ENCODE results near the gene CCDC60.
A peak's percentile ranks its signal among the peaks of the same experiment; 100 is the strongest.

CCDC60 gene

DNA sequence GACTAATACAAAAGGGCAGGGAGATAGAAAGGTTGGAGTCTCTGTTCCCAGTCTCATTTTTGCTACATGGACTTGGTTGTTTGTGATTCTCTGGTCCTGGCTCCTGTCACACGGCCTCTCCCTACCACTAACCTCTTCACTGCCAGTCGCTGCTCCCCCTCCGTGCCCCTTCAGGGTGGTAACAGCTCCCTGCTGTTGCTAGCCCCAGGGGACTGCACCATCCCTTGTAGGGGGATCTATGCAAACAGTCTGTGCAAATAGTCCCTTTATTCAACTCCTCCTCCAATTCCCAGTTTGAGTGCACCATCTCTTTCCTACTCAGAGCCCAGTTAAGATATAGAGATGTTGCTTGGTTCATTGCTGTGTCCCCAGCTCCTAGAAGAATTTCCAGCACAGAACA is 51.1 kb downstream of the CCDC60 start:
- no peak for DNase-seq

- no peak for DNase-seq
These were observed 55.2 kb downstream of the CCDC60 start for GRCh38 chr12:119389687-119390086.

- DNase-seq, result no peak
These were observed 57.1 kb downstream of the CCDC60 start for GRCh38 chr12:119391673-119392072.

- DNase-seq, result no peak
These were observed 59.1 kb downstream of the CCDC60 start for GRCh38 chr12:119393677-119394076.

GRCh38 chr12:119397540-119397939 is 63.0 kb downstream of the CCDC60 start:
- no peak for DNase-seq

DNA sequence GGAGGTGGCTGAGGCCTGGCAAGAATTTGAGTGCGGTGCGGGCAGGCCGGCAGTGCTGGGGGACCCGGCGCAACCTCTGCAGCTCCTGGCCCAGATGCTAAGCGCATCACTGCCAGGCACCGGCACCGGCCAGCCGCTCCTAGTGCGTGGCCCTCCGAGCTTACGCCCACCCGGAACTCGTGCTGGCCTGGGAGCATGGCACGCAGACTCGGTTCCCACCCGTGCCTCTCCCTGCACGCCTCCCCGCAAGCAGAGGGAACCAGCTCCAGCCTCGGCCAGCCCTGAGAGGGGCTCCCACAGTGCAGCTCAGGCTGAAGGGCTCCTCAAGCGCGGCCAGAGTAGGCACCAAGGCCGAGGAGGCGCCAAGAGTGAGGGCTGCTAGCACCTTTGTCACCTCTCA is 63.7 kb downstream of the CCDC60 start:
- DNase-seq, result no peak

DNA sequence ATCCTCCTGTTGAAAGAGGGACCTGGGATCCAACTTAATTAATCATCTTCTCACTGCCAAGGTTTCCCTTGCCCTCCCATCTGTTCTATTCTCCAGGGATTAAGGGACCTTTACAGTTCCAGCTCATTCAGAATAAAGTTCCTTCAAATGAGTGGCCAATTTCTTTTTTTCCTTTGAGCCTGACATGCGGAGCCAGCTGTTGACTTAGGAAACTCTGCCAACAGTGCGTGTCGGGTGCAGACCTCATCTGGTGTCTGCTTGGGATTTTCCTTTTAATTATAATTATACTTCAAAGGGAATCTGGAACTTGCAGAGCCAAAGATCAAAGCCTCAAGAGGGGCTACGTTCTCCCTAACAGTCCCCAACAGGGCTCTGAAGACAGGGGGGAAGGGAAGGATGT is 64.8 kb downstream of the CCDC60 start:
- no peak for DNase-seq

DNA sequence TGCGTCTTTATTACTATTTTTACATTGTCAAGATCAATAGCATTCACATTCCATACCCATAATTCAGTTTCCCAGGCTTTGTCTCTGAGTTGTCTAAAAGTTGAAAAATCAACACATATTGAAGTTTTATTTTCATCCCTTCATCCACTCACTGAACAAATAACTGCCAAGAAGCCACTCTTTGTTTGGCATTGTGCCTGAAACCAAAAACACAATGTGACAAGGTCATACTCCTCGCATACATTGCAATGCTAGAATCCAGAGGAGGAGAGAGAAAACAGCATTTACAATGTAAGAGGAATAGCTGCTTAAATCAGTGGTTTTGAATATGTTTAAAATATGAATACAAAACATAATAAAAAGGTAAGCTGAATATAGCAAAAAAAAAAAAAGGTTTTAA is 71.8 kb downstream of the CCDC60 start:
- no peak for DNase-seq

DNA sequence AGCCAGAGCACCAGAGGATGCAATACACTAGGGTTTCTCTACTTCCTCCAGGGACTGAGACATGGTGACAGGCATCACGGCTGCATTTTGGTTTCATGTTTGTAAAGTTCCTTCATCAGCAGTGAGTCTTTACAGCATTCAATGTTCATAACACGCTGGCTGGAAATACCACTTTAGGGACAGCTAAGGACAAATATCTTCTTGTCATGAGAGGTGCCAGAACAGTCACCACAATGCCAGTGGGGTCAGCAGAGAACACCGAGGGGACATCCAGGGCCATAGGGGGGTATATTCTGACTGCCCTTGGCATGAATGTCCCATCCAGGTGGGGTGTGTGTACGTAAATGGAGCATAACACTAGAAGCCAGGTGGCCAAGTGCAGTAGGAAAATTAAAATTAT is 72.3 kb downstream of the CCDC60 start:
- DNase-seq, result no peak

DNA sequence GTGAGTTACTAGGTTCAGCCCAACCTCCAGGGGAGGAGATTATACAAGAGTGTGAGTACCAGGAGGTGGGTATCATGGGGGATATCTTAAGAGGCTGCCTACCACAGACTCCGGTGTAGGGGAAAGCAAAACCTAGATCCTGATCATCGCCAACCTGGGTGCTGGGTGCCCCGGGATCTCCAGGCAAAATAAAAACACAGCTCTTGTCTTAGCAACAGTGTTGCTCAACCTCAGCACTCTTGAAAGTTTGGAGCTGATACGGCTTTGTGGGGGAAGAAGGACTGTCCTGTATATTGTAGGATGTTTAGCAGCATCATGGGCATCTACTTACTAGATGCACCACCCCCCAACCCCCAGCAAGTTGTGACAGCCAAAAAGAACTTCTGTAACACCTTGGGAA is 74.5 kb downstream of the CCDC60 start:
- no peak for DNase-seq

GRCh38 chr12:119410396-119410795 is 75.9 kb downstream of the CCDC60 start:
- DNase-seq, result no peak

- DNase-seq, result no peak
These were observed 77.8 kb downstream of the CCDC60 start for GRCh38 chr12:119412306-119412705.

- DNase-seq, result peak; percentile 15
These were observed 78.6 kb downstream of the CCDC60 start for GRCh38 chr12:119412811-119413794.

DNA sequence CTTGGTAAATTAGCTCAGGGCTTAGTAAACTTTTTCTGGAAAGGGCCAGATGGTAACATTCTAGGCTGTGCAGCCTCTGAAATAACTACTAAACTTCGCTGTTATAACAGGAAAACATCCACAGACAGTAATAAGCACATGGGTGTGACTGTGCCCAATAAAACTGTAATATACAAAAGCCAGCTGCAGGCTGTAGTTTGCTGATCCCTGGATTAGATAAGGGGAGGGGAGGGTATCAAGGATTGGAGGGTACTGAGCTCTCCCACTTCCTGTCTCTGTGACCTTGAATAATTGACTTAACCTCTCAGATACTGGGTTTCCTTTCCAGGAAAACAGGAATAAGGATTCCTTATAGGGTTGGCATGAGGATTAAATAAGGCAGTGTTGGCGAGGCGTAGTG is 81.2 kb downstream of the CCDC60 start:
- DNase-seq, result no peak

DNA sequence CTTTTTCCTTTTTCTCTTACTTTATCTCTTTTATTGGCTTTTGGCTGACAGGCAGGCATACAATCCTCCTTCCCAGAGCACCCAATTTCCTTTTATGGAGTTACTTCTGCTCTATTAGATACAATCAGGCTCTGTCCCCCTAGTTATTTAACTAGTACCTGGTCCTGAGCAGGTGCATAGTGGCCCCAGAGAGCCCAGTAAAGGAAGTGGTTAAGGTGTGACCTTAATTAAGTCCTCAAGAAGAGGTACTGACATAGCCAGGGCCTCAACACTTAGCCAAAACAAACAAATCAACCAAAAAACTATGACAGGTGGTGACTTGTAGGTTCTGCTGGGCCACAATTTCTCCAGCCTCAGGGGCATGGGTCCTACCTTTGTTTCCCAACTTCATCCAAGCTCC is 82.9 kb downstream of the CCDC60 start:
- DNase-seq, result no peak

DNA sequence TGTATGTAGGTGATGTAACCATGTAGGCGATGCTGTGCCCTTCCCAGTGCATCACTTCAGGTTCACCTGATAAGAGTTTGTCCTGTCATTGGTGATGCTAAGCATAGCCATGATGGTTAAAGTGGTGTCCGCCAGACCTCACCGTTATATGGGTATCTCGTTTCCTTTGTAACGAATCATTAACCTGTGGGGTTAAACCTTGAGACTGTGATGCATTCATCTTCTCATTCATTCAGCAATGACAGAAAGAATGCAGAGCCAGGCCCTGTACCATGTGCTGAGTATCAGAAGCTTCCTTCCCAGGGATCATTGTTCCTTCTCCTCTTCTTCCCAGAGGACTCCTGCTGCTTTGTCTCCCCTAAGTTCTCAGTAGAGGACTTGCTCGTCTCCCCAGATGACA is 84.9 kb downstream of the CCDC60 start:
- DNase-seq, result no peak

GRCh38 chr12:119423285-119423684 is 88.8 kb downstream of the CCDC60 start:
- no peak for DNase-seq

- no peak for DNase-seq
These were observed 91.1 kb downstream of the CCDC60 start for GRCh38 chr12:119425623-119426022.

GRCh38 chr12:119431151-119431550 is 96.6 kb downstream of the CCDC60 start:
- DNase-seq, result no peak

DNA sequence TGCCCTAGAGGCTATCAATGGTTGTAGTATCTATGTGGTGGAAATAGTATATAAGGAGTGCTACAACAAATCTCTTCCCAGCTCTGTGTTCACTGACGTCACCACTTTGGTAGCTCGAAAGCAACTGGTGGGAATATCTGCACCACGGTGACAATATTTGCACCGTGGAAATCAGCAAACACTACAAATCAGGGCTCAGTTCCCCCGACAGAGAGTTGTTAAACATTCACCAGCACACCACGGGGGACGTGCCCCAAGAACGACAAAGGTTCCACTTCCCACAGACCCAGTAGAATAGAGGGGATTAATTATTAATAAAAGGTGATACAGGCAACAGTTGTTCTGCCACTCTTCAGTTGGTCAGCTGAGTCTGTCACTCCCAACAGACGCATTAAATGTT is 98.4 kb downstream of the CCDC60 start:
- no peak for DNase-seq

- no peak for DNase-seq
These were observed 106.4 kb downstream of the CCDC60 start for GRCh38 chr12:119440803-119441360.

- peak; percentile 22 for DNase-seq
These were observed 110.0 kb downstream of the CCDC60 start for GRCh38 chr12:119444462-119445044.

DNA sequence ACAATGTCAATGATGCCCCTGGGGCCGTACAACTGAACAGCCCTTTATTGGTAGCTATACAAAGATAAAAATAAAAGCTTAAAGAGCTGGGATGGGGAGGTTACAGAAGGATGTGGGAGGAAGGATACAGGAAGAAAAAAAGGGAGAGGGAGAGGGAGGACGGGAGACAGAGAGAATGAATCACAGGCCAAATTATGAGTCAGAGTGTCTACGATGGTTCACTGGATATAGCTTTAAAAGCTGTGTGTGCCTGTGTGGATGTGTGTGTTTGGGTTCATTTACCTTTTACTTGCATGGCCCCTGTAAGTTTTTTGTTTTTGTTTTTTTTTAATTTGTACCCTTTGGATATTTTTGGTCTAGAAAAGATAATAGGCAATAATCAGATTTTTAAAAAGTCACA is 111.9 kb downstream of the CCDC60 start:
- no peak for DNase-seq

GRCh38 chr12:119447126-119447525 is 112.6 kb downstream of the CCDC60 start:
- DNase-seq, result no peak

All from stimulated activated CD4-positive, alpha-beta T cell treated with anti-CD3 and anti-CD28 coated beads, Interleukin-4, amount 100 ng/mL, for 24 hours (primary cell).